Measurements from ENCODE around the gene ADAM19.

DNA sequence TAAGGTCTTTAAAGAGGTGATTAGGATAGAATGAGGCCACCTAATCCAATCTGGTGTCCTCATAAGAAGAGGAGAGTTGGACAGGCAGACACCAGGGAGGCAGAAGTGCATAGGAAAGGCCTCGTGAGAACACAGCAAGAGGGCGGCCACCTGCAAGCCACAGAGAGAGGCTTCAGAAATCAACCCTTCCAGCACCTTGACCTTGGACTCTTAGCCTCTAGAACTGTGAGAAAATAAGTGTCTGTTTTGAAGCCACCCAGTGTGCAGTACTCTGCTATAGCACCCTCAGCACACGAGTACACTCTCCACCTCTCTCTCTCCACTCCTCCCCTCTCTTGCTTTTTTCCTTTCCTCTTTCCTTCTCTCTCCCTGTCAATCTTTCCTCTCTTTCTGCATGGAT, 88.7 kb downstream of the ADAM19 start:
- TF ChIP-seq CTCF (conservative IDR thresholded peaks at IDR 0.05 in 1 of 2, IDR thresholded peaks at IDR 0.05 in 1 of 2; ENCODE audit: low read depth in 1 of 2, low read length in 2 of 2) = no peak
- no peak for TF ChIP-seq EZH2 (IDR thresholded peaks at IDR 0.05; ENCODE audit: low read length, missing control alignments)
